Neuron (in vitro differentiated cells): ENCODE data around the gene TM7SF2.

Experiments used
- H2AFZ ChIP-seq: one replicate; pipeline ENCODE4 v1.6.1; 2013; ENCODE audit warnings: low read depth, mild to moderate bottlenecking, inconsistent platforms, low read length, moderate library complexity
- H3K27me3 ChIP-seq: one replicate; pipeline ENCODE4 v1.6.1; 2013; ENCODE audit warnings: low read length; ENCODE audit not compliant: insufficient read depth
- H3K36me3 ChIP-seq: one replicate; pipeline ENCODE4 v1.6.1; 2013; ENCODE audit warnings: low read length; ENCODE audit not compliant: insufficient read depth
- H3K4me1 ChIP-seq: one replicate; pipeline ENCODE4 v1.6.1; 2013; ENCODE audit warnings: low read length; ENCODE audit not compliant: insufficient read depth
- H3K4me3 ChIP-seq: 2 replicates; pipeline ENCODE4 v1.5.1; 2013; ENCODE audit warnings: mild to moderate bottlenecking, low read length, moderate library complexity
- H3K9me3 ChIP-seq: one replicate; pipeline ENCODE4 v1.6.1; 2013; ENCODE audit warnings: low read length

The TM7SF2 gene

GRCh38 chr11:65111744-65112545, at the start of gene TM7SF2:
Gene TM7SF2, plus strand, starts transcription at chr11:65111872. Its CDS starts 144 bp downstream, at chr11:65112016.
- peak within 1 kb of the TSS; percentile 95 for H3K4me3 ChIP-seq
- H2AFZ ChIP-seq = no peak within 1 kb of the TSS
- H3K9me3 ChIP-seq = no peaks in the 10 kb centered on the region
- H3K27me3 ChIP-seq = no peaks in the 10 kb centered on the region
- H3K4me1 ChIP-seq = peaks cover 45% of the 10 kb centered on the region
- peaks cover 31% of the 10 kb centered on the region for H3K36me3 ChIP-seq

DNA sequence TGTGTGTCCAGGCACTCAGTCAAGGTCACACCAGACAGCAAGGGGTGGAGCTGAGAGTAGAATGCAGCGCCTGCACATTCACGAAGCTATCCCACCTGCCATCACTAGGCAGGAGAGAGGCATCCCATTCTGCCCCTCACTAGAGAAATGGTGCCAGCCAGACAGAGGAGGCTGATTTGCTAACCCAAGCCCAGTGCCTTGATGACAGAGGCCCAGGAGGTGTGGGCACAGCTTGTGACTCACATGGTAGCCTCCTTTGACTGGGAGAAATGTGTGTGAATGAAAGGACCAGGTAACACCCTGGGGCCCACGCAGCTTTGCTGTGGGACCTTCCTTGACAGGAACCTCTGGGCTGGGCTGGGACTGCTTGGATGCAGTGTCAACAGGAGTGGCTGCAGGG, 48.1 kb upstream of the TM7SF2 start:
- no peaks in the 10 kb centered on the region for H3K9me3 ChIP-seq
- no peak overlapping the region for H3K4me3 ChIP-seq
- H3K4me1 ChIP-seq = peaks cover 3% of the 10 kb centered on the region
- H3K27me3 ChIP-seq = no peaks in the 10 kb centered on the region
- no peaks in the 10 kb centered on the region for H3K36me3 ChIP-seq
- H2AFZ ChIP-seq = no peak overlapping the region

GRCh38 chr11:65064847-65065240, 46.8 kb upstream of the TM7SF2 start:
- Histone ChIP-seq H3K36me3 (no peaks in the 10 kb centered on the region), H2AFZ (no peak overlapping the region), H3K27me3 (no peaks in the 10 kb centered on the region), H3K9me3 (no peaks in the 10 kb centered on the region), H3K4me3 (no peak overlapping the region), H3K4me1 (peaks cover 3% of the 10 kb centered on the region)

DNA sequence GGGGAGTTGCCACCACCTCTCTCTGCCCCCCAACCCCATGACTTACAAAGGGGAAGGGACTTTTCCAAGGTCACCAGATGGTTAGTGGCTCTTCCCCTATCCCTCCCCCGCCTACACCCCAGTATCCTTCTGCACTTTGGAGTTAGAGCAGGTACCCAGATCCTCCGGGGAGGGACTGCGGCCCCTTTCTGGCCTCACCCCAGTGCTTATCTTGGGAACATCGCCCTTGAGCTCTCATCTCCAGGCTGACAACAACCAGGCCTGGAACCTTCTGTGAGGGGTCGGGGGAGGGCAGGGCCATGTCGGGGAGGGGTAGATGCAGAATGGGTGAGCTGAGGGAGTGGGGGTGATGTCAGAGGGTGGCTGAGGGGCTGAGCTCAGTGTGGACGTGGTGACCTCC, 45.8 kb upstream of the TM7SF2 start:
- Histone ChIP-seq H3K4me1 (peaks cover 3% of the 10 kb centered on the region), H3K36me3 (no peaks in the 10 kb centered on the region), H2AFZ (no peak overlapping the region), H3K27me3 (no peaks in the 10 kb centered on the region), H3K4me3 (no peak overlapping the region), H3K9me3 (no peaks in the 10 kb centered on the region)

GRCh38 chr11:65066315-65066714, 45.4 kb upstream of the TM7SF2 start:
- Histone ChIP-seq H3K9me3 (no peaks in the 10 kb centered on the region), H3K36me3 (no peaks in the 10 kb centered on the region), H3K4me3 (no peak overlapping the region), H3K27me3 (no peaks in the 10 kb centered on the region), H2AFZ (no peak overlapping the region), H3K4me1 (peaks cover 3% of the 10 kb centered on the region)

- H3K4me3 ChIP-seq = no peak overlapping the region
- H3K9me3 ChIP-seq = no peaks in the 10 kb centered on the region
- no peak overlapping the region for H2AFZ ChIP-seq
- H3K4me1 ChIP-seq = peaks cover 3% of the 10 kb centered on the region
- H3K36me3 ChIP-seq = no peaks in the 10 kb centered on the region
- H3K27me3 ChIP-seq = no peaks in the 10 kb centered on the region
These were observed 44.8 kb upstream of the TM7SF2 start for GRCh38 chr11:65066805-65067291.

DNA sequence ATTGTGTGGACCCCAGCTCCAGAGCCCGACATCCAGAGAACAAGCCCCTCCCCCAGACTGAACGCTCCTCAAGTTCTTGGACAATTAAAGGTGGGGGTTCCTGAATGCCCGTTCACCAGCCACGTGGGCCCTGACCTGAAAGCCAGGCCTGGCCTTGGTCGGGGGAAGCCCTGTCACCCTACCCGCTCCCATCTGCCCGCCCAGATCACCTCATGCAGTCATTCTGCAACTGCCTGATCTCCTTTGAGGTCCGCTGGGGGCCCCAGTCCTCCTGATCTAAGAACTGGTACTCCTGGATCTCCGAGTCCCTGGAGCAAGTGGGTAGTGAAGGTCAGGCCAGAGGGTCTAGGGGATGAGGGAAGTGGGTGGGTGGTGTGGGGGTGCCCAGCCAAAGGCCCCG, 44.2 kb upstream of the TM7SF2 start:
- H2AFZ ChIP-seq = no peak overlapping the region
- H3K27me3 ChIP-seq = no peaks in the 10 kb centered on the region
- no peaks in the 10 kb centered on the region for H3K9me3 ChIP-seq
- no peak overlapping the region for H3K4me3 ChIP-seq
- no peaks in the 10 kb centered on the region for H3K36me3 ChIP-seq
- H3K4me1 ChIP-seq = peaks cover 3% of the 10 kb centered on the region

GRCh38 chr11:65069217-65069616, 42.5 kb upstream of the TM7SF2 start:
- peaks cover 3% of the 10 kb centered on the region for H3K4me1 ChIP-seq
- no peaks in the 10 kb centered on the region for H3K27me3 ChIP-seq
- no peak overlapping the region for H3K4me3 ChIP-seq
- H2AFZ ChIP-seq = no peak overlapping the region
- H3K9me3 ChIP-seq = no peaks in the 10 kb centered on the region
- H3K36me3 ChIP-seq = no peaks in the 10 kb centered on the region

GRCh38 chr11:65071907-65072630, 39.6 kb upstream of the TM7SF2 start:
- Histone ChIP-seq H3K9me3 (no peaks in the 10 kb centered on the region), H3K27me3 (no peaks in the 10 kb centered on the region), H3K4me3 (no peak overlapping the region), H3K36me3 (peaks cover 8% of the 10 kb centered on the region), H3K4me1 (no peaks in the 10 kb centered on the region), H2AFZ (no peak overlapping the region)

- H3K36me3 ChIP-seq = peaks cover 14% of the 10 kb centered on the region
- H3K9me3 ChIP-seq = no peaks in the 10 kb centered on the region
- no peak overlapping the region for H3K4me3 ChIP-seq
- H3K4me1 ChIP-seq = no peaks in the 10 kb centered on the region
- H3K27me3 ChIP-seq = no peaks in the 10 kb centered on the region
- H2AFZ ChIP-seq = no peak overlapping the region
These were observed 39.1 kb upstream of the TM7SF2 start for GRCh38 chr11:65072631-65072966.

- peaks cover under 1% of the 10 kb centered on the region for H3K4me1 ChIP-seq
- no peaks in the 10 kb centered on the region for H3K9me3 ChIP-seq
- no peak overlapping the region for H2AFZ ChIP-seq
- H3K27me3 ChIP-seq = no peaks in the 10 kb centered on the region
- no peak overlapping the region for H3K4me3 ChIP-seq
- H3K36me3 ChIP-seq = peaks cover 47% of the 10 kb centered on the region
These were observed 34.2 kb upstream of the TM7SF2 start for GRCh38 chr11:65077451-65077850.

GRCh38 chr11:65078151-65078550, 33.5 kb upstream of the TM7SF2 start:
- H3K4me3 ChIP-seq = no peak overlapping the region

DNA sequence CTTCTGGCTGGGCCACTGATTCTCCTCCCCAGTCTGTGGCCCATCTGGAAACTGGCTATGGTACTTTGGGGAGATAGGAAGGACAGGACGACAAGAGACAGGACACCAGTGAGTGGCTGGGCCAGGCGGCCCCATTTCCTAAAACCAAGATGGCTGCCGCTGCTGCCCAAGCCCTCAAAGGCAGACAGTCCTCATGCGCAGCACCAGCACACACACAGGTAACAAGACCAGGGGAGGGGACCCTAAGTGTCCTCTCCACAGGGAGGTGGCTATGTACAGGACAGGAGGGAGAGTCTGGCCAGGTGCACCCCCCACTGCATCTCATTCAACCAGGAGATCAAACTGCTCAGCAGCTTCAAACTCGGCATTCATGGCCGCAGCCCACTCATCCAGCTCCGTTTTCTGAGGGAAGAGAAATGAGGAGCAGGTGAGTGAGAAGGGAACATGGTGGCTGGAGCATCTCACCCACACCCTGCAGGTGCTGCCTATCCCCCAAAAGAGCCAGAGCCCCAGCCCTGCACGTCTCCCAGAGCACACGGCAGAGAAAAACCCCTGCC, 32.8 kb upstream of the TM7SF2 start:
- no peaks in the 10 kb centered on the region for H3K9me3 ChIP-seq
- H3K36me3 ChIP-seq = peaks cover 47% of the 10 kb centered on the region
- H3K4me1 ChIP-seq = peaks cover 11% of the 10 kb centered on the region
- H3K4me3 ChIP-seq = no peak overlapping the region
- no peak overlapping the region for H2AFZ ChIP-seq
- no peaks in the 10 kb centered on the region for H3K27me3 ChIP-seq

More at GRCh38 chr11:65078151-65078550, 33.5 kb upstream of the TM7SF2 start:
- Histone ChIP-seq H3K27me3 (no peaks in the 10 kb centered on the region), H3K9me3 (no peaks in the 10 kb centered on the region), H3K36me3 (peaks cover 47% of the 10 kb centered on the region), H2AFZ (no peak overlapping the region), H3K4me1 (peaks cover 7% of the 10 kb centered on the region)
